Lower leg skin (tissue), 4 donors: ENCODE data around the gene SLC16A1. TPM values are rescaled to one million over a fixed set of nuclear protein-coding genes. Genes with fewer than 3 reads are reported as not detected.

ENCODE experiments used
- DNase-seq, 2 donors: peaks; one replicate each; pipeline ENCODE4 v3.0.0-alpha.2; 2019; ENCODE audit warnings: low spot score in 2 of 2
- H3K4me3 ChIP-seq: fragments of 200-600 bp; sonication (generic); 2 replicates; pipeline ENCODE4 v1.5.1; 2017; ENCODE audit warnings: mild to moderate bottlenecking, low read depth; ENCODE audit not compliant: poor library complexity, severe bottlenecking
- POLR2A ChIP-seq, 2 donors: fragments of 450-650 bp; IDR thresholded peaks; one replicate each; pipeline ENCODE4 v1.6.1; 2016 to 2017; ENCODE audit warnings: antibody characterized with exemption in 2 of 2, mild to moderate bottlenecking in 1 of 2, moderate library complexity in 1 of 2
- WGBS, 2 donors: methylation state at CpG; one replicate each; pipeline ENCODE4 v1.1.5; 2018; 5-methylcytosine and 5-hydroxymethylcytosine counted together
- intact Hi-C: fragments of 100-400 bp; cut with DNase I; formaldehyde crosslinking; loops from one replicate; pipeline ENCODE4 v1.15.0; 2023; ENCODE audit warnings: low total_unique reads
- total RNA-seq, 4 donors: library from RNA; depleted of rRNA; stranded (reverse); fragments of >200 nt; gene quantifications; one replicate each; pipeline ENCODE4 v1.1.0, GENCODE V29; 2016
- TF ChIP-seq, protein P1 (sequence below), 3 donors: fragments of 450-650 bp; IDR thresholded peaks; one replicate each; pipeline ENCODE4 v1.5.1; 2016; ENCODE audit warnings: antibody characterized with exemption in 3 of 3, mild to moderate bottlenecking in 3 of 3, moderate library complexity in 2 of 3

Gene SLC16A1
- total RNA-seq, 4 donors from 2014 or later, result 17.9 to 38.9 (median 31.1) TPM

- H3K4me3 ChIP-seq, result no peak overlapping the region
- intact Hi-C loops, result loop anchor here (10.0 kb wide), 1 partner anchor 1309 kb away; no protein-coding TSS in a partner anchor
- 96 to 97% methylated on average over 2 of the region's 2 CpGs for WGBS, 2 donors
- no peak for DNase-seq
- TF ChIP-seq, protein P1, sequence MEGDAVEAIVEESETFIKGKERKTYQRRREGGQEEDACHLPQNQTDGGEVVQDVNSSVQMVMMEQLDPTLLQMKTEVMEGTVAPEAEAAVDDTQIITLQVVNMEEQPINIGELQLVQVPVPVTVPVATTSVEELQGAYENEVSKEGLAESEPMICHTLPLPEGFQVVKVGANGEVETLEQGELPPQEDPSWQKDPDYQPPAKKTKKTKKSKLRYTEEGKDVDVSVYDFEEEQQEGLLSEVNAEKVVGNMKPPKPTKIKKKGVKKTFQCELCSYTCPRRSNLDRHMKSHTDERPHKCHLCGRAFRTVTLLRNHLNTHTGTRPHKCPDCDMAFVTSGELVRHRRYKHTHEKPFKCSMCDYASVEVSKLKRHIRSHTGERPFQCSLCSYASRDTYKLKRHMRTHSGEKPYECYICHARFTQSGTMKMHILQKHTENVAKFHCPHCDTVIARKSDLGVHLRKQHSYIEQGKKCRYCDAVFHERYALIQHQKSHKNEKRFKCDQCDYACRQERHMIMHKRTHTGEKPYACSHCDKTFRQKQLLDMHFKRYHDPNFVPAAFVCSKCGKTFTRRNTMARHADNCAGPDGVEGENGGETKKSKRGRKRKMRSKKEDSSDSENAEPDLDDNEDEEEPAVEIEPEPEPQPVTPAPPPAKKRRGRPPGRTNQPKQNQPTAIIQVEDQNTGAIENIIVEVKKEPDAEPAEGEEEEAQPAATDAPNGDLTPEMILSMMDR (IDR thresholded peaks at IDR 0.05), result no peak
- TF ChIP-seq POLR2A (IDR thresholded peaks at IDR 0.05), result no peak
Observed at GRCh38 chr1:112866151-112866550, 89.8 kb downstream of the SLC16A1 start.

- intact Hi-C loops, result loop anchor here (10.0 kb wide), 1 partner anchor 1312 kb away; no protein-coding TSS in a partner anchor
- no peak overlapping the region for H3K4me3 ChIP-seq
- TF ChIP-seq POLR2A (IDR thresholded peaks at IDR 0.05), result no peak
- TF ChIP-seq, protein P1 (IDR thresholded peaks at IDR 0.05), result no peak
- 81% methylated on average over 5 of the region's 5 CpGs for WGBS, 2 donors
- DNase-seq, result no peak
Observed at GRCh38 chr1:112862753-112863426, 93.1 kb downstream of the SLC16A1 start.

Other genes starting within 250 kb of the SLC16A1 start
- gene RHOC, start 249.1 kb downstream of the SLC16A1 start, total RNA-seq, result 100 to 1,000 TPM; 133 to 214 (median 184) TPM
- gene PPM1J, start 240.9 kb downstream of the SLC16A1 start, total RNA-seq, result 10 to 100 TPM; 11.9 to 16.5 (median 13.9) TPM
- 10 to 100 TPM; 17.4 to 27.1 (median 22.5) TPM for gene LRIG2, start 117.0 kb upstream of the SLC16A1 start, total RNA-seq